GM12892 (cell line): ENCODE data around the gene IL4I1.

ENCODE experiments used
- DNase-seq: peaks from one replicate; pipeline ENCODE4 v3.0.0; 2011; ENCODE audit not compliant: insufficient read length
- FAIRE-seq: peaks from 2 replicates; lab custom pipeline; 2011; peaks lifted over from hg19 to GRCh38; lab: Jason Lieb, UNC
- POLR2A ChIP-seq: IDR thresholded peaks from 2 replicates; pipeline ENCODE4 v1.6.1; 2011; ENCODE audit warnings: low read depth, low read length, control low read depth
- POLR2AphosphoS5 ChIP-seq: IDR thresholded peaks from 2 replicates; pipeline ENCODE4 v1.6.1; 2011; ENCODE audit warnings: low read depth, low read length, control low read depth
- TAF1 ChIP-seq: IDR thresholded peaks from 2 replicates; pipeline ENCODE4 v1.6.1; 2011; ENCODE audit warnings: low read depth, mild to moderate bottlenecking, control low read depth, low read length, borderline replicate concordance

Gene IL4I1

DNA sequence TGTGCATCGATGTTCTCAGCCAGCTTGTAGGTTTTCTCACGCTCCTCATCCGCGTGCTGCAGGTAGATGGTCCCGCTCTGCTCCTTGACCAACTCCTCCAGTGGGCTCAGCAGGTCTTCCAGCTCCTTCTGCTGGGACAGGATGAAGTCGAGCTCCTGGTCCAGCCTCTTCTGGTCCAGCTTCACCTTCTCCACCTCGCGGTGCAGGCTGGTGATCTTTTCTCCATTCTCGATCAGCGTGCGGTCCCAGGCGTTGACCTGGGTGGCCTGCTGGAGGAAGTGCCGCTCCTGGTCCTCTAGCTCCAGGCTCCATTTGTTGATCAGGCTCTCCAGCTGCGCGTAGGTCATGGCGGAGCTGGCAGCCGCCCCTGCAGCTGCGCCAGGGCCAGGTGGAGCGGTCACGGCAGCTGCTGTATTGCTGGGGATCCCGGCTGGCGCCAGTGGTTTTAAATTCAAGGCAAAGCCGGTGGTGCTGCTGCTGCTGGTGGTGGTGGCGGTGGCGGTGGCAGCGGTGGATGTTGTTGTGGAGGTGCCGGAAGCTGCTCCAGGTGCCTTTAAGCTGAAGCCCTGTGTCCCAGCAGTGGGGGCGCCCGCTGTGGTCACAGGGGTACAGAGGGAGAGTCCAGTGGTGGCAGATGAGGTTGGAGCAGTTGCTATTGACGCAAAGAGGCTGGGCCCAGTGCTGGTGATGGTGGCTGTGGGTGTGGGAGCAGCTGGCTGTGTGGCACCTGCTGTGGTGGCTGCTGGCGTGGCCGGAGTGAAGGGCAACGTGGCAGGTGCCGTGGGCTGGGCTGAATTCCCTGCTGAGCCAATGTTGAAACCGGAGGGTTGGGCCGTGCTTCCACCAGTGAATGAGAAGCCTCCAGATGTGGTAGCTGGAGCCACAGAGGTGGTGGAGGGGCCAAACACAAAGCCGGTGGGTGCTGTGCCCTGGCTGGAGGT lies 12.1 kb upstream of the IL4I1 start:
- 0 out of 2 replicates have a peak, but pooled peaks have one; percentile 1 for TF ChIP-seq POLR2A
- TF ChIP-seq POLR2AphosphoS5 = no peak
- DNase-seq (no peak), FAIRE-seq (no peak)

DNA sequence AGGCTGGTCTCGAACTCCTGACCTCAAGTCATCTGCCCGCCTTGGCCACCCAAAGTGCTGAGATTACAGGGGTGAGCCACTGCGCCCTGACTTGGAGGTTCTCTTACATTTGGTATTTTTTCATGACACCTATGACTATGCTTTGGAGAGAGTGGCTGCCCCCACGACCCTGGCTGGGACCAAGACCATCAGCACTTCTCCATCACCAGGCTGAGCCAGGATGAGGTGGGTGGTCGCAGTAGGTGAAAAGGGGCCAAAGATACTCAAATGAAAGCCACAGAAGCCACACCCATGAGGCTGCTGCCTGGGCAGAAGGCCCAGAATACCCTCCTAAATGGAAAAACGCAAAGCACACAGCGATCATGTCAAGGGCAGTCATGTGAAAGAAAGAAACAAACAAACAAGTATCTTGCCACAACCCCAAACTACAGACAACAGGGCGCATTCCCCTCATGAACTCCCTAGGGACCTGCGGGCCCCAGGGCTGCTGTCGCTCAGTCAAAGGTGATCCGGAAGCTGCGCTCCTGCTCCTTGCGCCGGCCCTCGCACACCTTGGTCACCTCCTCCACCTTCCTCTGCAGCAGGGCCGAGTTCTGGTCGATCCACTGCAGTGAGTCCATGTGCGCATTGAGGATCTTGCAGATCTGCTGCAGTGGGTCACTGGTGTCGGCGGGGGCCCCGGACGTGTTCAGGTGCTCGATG lies 11.2 kb upstream of the IL4I1 start:
- peak; percentile 95 for FAIRE-seq

DNA sequence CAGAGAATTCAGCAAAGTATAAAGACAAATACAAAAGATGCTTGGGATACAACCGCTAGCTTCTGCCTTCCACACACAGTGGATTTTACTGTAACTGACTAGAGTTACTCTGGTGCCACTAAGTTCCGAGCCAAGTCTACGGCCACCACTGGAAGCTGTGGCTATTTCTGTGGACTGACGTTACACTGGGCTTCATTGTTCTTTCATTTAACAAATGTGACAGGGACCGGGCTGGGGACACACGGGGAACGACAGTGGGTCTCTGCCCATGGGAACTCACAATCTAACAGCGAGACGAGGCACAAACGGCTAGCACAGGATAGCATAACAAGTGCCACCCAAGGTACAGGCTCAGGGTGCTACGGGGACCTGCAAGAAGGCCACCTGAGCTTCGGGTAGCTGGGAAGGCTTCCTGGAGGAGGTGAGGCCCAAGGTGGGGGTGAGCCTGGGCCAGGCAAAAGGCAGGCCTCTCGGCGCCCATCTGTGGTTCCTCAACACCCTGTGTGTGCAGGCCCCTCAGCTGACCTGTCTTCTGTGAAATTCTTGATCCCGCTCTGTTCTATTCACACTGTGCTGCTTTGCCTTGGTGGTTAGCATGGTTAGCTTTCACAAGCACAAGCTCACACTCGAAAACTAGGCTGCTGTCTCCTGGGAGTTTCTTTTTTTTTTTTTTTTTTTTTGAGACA lies 10.3 kb upstream of the IL4I1 start:
- TF ChIP-seq POLR2AphosphoS5 = no peak; the same call in none of the 2 replicates
- TF ChIP-seq TAF1 = no peak
- TF ChIP-seq POLR2A = peak; percentile 38; the same call in 1 of the 2 replicates
- peak; percentile 73 for FAIRE-seq
- DNase-seq = no peak

More for the DNA sequence above, 11.2 kb upstream of the IL4I1 start:
- DNase-seq = no peak
- TF ChIP-seq POLR2A (0 out of 2 replicates have a peak, but pooled peaks have one; percentile 15), POLR2AphosphoS5 (no peak; the same call in 1 of the 2 replicates)

DNA sequence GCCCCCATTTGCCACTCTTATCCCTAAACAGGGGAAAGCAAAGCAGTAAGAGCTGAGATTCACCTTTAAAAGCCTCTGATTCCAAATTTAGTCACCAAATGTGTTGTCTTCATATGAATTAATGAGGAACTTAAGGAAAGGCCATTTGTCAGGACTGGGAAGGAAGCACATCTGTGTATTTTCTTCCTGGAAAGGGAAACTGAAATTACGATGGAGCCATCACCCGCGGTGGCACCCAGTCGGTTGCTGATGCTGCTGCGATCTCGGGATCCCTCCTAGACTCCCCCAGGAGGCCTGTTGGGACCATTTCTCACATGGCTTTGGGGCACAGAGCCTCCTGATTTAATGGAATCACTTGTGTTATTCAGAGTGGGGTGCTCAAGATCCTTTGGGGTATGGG lies 7.4 kb upstream of the IL4I1 start:
- no peak for DNase-seq
- peak; percentile 9 for FAIRE-seq
- TF ChIP-seq TAF1 (no peak), POLR2A (no peak), POLR2AphosphoS5 (no peak)

DNA sequence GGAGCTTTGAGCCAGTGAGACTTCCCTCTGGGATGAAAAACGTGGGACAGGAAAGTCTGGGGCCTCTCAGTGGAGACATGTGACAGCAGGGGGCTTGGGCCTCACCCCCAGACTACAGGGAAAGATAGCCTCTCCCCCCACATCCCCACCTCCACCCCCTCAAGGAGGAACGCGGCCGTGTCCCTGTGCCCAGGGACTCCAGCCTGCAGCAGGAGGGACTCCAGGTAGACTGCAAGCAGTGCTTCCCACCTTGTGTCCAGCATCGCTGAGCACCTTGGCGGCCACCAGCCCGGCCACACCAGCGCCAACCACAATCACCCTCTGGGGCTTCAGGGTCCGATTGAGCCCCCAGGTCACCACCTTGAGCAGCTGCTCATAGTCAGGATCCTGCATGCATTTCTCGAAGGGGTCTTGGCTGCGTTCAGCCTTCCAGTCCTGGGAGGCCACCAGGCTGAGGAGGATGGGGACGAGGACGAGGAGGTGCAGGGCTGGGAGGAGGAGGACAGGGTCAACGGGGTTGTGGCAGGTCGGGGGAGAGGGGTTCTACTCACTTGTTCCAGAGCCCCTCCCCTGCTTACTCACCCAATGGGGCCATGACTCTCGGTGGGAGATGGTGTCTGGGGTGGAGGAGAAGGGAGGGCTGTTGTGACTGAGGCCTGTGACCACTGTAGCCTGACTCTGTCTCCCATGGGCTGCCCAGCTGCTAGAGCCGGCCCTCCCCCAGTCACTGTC lies 955 bp downstream of the IL4I1 start:
- peak; percentile 94 for FAIRE-seq
- no peak for DNase-seq
- no peak for TF ChIP-seq TAF1
- no peak; the same call in 1 of the 2 replicates for TF ChIP-seq POLR2AphosphoS5
- TF ChIP-seq POLR2A = peak; percentile 18

DNA sequence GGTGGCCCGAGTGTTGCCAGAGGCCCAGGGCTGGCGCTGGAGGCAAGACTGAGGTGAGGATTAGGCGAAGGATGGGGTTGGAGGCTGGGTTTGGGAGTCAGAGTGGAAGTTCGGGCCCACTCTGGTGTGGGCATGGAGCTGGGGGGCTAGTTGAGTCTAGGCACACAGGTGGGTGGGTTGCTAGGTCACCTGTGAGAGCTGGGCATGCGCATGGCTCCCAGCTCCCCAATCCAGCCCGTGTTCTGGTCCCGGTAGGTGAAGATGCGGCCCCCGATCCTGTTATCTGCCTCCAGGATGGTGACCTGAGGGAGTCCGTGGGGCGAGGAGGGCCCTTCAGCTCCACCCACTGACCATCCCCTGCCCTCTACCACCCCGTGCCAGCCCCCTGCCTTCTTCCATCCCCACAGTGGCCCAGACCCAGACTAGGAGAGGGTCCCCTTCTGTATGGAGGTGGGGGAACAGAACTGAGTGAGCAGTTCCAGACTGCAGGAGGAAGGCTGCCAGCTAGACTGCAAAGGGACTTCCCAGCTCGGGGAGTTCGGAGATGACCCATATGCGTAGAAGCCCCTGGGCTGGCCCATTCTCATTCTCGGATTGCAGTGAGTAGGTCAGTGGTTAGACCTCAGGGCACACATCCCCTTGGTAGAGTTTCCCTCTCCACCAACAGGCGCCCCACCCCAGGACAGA lies 1.7 kb downstream of the IL4I1 start:
- TF ChIP-seq POLR2AphosphoS5 = peak; percentile 71
- TF ChIP-seq TAF1 = peak; percentile 34; the same call in 1 of the 2 replicates
- peak; percentile 44; the same call in 1 of the 2 replicates for TF ChIP-seq POLR2A
- DNase-seq (peak; percentile 73), FAIRE-seq (peak; percentile 80)

DNA sequence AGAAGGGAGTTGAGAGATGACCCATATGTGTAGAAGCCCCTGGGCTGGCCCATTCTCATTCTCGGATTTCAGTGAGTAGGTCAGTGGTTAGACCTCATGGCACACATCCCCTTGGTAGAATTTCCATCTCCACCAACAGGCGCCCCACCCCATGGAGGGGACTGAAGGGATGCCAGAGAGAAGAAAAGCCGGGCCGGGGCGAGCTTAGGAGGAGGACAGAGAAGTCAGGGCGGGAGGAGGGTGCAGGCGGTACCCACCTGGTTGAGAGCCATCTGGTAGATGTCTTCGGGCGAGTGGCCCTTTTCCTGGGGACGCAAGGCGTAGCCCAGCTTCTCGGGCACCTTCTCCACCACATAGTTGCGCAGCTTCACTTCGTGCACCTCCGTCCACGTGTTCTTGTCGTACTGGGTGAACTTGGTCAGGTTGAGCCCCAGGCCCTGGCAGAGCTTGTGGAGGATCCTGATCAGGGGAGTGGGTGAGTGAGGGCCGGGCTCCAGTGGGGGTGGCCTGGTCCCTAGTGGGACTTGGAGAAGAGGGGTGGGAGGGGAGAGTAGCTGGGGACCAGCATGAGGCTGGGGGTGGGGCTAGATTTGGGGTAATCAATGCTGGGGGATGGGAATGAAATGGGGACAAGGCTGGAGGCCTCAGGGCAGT lies 2.5 kb downstream of the IL4I1 start:
- FAIRE-seq (peak; percentile 21), DNase-seq (no peak)
- TF ChIP-seq POLR2AphosphoS5 = no peak
- TF ChIP-seq TAF1 = no peak
- TF ChIP-seq POLR2A = no peak; the same call in 1 of the 2 replicates

DNA sequence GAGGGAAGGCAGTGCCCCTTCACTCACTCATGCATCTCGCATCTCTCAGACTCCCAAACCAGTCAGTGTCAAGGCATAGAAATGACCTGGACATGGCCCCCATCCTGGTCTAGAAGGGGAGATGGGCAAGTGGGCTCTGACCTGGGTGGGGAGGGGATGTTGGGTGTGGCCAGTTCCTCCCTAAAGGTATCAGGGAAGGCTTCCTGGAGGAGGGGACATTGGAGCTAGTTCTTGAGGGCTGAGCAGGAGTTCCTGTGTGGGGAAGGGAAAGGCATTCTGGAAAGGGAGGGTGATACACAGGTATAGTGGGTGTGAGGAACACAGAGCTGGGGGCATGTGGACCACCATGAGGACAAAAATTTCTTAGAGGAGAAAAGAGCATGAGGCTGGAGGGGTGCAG lies 4.0 kb downstream of the IL4I1 start:
- TF ChIP-seq TAF1 = no peak
- no peak for TF ChIP-seq POLR2A
- no peak for TF ChIP-seq POLR2AphosphoS5
- DNase-seq (no peak), FAIRE-seq (no peak)

DNA sequence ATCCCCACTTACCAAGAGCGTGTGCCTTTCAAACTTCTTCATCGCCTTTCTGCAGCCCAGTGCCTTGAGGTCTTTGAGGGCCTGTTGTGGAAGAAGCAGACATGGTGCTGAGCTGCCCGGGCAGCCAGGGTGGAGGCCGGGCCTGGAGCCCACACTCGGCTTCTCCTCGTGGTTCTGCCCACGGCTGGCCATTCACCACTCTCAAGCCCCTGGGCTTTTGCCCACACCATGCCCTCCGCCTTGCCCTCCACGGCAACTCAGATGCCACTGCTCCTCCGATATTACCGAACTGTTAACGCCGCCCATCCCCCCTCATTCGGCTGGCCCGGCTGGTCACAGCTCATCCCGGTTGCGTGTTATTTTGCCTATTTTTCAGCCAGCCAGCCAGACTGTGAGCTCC lies 5.3 kb downstream of the IL4I1 start:
- FAIRE-seq (no peak), DNase-seq (no peak)
- TF ChIP-seq POLR2AphosphoS5 = peak; percentile 56
- no peak for TF ChIP-seq POLR2A
